ENCODE measurements around the gene SAP30.

DNA sequence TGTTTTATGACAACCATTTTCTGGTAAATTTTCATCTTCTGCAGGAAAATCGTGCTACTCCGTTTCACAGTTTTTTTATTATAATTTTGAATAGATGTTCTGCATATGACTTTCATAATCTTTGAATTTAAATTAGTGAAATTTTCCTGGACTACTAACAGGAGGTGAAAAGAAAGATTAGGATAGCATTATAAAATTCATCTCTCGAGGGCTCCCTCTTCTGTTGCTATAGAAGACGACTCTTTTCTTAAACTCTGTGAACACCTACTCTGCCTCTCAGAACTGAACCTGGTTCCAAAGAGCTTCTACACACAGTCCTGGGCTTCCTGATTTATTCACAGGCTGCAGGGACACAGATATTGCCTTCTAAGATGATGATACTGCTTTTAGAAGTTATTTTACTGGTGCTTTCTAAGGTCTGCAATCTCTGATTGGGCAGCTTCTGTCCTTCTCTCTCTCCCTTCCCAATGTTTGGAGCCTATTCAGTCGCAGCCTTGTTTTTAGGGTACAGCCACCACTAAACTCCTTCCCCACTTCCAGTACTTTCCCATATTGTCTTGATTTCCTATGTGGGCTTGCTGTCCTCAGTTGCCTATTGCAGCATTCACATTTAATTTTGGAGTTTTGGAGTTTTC, 10.1 kb upstream of the SAP30 start:
- TF ChIP-seq, protein P1, sequence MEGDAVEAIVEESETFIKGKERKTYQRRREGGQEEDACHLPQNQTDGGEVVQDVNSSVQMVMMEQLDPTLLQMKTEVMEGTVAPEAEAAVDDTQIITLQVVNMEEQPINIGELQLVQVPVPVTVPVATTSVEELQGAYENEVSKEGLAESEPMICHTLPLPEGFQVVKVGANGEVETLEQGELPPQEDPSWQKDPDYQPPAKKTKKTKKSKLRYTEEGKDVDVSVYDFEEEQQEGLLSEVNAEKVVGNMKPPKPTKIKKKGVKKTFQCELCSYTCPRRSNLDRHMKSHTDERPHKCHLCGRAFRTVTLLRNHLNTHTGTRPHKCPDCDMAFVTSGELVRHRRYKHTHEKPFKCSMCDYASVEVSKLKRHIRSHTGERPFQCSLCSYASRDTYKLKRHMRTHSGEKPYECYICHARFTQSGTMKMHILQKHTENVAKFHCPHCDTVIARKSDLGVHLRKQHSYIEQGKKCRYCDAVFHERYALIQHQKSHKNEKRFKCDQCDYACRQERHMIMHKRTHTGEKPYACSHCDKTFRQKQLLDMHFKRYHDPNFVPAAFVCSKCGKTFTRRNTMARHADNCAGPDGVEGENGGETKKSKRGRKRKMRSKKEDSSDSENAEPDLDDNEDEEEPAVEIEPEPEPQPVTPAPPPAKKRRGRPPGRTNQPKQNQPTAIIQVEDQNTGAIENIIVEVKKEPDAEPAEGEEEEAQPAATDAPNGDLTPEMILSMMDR (IDR thresholded peaks at IDR 0.05; ENCODE audit: low read depth, low read length) = peak; percentile 58
- TF ChIP-seq EZH2phosphoT487 (IDR thresholded peaks at IDR 0.05; ENCODE audit: low read depth) = no peak

Measured in OCI-LY3 (cell line).